H7 (cell line): ENCODE data around the gene PAGE4. TPM values are rescaled to one million over a fixed set of nuclear protein-coding genes. Genes with fewer than 3 reads are reported as not detected.

Experiments
- DNase-seq: peaks from one replicate; pipeline ENCODE4 v3.0.0; 2012
- H3K27me3 ChIP-seq: 2 replicates; pipeline ENCODE4 v1.6.0; 2011; ENCODE audit warnings: mild to moderate bottlenecking, low read length; ENCODE audit not compliant: control insufficient read depth, insufficient read depth
- H3K36me3 ChIP-seq: replicated peaks from 2 replicates; pipeline ENCODE4 v1.5.1; 2011; ENCODE audit warnings: low read length; ENCODE audit not compliant: control insufficient read depth, insufficient read depth
- H3K4me3 ChIP-seq: 2 replicates; pipeline ENCODE4 v1.5.1; 2011; ENCODE audit warnings: low read depth, mild to moderate bottlenecking, control low read depth, low read length, moderate library complexity; ENCODE audit not compliant: insufficient read depth
- total RNA-seq: library from RNA; depleted of rRNA; stranded (reverse); fragments of >200 nt; shearing (Covaris generic); gene quantifications from 2 replicates; pipeline ENCODE4 v1.2.3, GENCODE V29; 2014; rRNA removed

Gene PAGE4, protein sequence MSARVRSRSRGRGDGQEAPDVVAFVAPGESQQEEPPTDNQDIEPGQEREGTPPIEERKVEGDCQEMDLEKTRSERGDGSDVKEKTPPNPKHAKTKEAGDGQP
- total RNA-seq: not detected in 2 replicates

DNA sequence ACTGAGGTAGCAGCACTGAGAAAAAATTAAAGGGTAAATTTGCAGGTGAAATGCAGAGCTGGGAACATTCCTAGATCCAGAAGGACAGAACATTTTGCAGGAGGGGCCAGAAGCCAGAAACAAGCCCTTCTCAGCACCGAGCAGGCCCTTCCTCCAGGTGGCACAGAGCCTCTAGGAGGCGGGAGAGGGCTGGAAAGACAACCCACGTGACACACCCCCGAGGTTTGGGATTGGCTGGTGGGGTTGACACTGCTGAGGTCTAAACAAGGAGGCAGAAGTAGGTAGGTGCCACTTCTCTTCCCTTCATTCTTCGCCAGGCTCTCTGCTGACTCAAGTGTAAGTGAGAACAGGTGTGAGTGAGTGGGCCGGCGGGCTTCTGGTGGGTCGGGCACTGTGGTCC is at the start of gene PAGE4:
Gene PAGE4, plus strand, starts transcription at position 288 of the 400 bp plus-strand sequence. CDS start 1,126 bp downstream, outside the sequence.
- H3K4me3 ChIP-seq: no peak within 1 kb of the TSS
- H3K36me3 ChIP-seq: no peaks in the 10 kb centered on the region
- DNase-seq: peak; percentile 53
- no peaks in the 10 kb centered on the region for H3K27me3 ChIP-seq

DNA sequence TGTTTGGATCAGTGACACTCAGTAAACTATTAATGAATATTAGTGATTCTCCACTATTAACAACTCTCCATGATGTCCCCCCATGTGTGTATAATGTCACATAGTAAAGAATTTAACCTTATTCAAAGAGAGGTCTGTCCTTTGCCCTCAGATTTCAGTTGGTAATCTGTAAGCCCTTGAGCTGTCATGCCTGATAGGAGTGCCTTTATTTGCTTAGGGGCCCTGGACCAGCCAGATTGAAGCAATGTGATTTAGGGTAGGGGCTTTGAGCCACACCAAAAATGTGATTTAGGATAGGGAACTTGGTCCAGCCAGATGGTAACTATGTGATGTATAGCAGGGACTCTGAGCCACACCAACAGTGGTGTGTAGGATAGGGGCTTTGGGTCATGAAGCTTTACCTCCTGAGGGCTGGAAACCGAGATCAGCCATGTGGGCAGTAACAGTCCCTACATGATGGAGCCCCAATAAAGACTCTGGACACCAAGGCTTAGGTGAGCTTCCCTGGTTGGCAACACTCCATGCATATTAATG is 44.3 kb upstream of the PAGE4 start:
- H3K4me3 ChIP-seq: no peak overlapping the region
- DNase-seq: no peak
- no peaks in the 10 kb centered on the region for H3K36me3 ChIP-seq
- no peaks in the 10 kb centered on the region for H3K27me3 ChIP-seq

DNA sequence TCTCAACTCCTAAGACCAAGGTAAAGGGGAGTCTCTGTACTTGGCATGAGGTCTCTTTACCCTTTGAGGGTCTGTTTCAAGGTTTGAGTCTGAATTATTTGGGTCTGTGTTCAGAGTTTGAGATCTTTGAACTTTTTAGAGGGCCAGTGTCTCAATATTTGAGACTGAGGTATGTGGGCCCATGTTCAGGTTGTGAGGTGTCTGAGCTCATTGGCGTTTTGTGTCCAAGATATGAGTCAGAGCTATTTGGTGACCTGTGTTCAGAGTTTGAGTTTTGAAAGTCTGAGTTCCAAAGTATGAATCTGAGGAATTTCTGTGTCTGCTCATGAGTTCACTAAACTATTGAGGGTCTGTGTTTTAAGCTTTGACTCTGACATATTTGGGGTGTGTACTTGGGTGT is 36.7 kb upstream of the PAGE4 start:
- Histone ChIP-seq H3K4me3 (no peak overlapping the region), H3K27me3 (no peaks in the 10 kb centered on the region), H3K36me3 (no peaks in the 10 kb centered on the region)
- no peak for DNase-seq

DNA sequence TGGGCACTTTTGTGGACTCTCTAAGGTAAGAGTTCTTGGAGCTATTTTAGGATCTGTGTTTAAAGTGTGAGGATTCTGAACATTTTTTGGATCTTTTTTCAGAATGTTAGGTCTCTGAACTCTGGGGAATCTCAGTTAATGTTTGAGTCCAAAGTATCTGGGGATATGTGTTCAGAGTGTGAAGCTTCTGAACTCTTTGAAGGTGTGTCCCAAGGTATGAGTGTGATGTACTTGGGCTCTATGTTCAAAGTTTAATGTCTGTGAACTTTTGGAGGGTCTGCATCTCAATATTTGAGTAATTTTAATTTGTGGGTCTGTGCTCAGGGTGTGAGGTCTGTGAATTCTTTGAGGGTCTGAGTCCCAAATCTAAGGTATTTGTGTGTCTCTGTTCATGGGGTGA is 35.4 kb upstream of the PAGE4 start:
- no peak overlapping the region for H3K4me3 ChIP-seq
- H3K36me3 ChIP-seq: no peaks in the 10 kb centered on the region
- DNase-seq: no peak
- no peaks in the 10 kb centered on the region for H3K27me3 ChIP-seq

DNA sequence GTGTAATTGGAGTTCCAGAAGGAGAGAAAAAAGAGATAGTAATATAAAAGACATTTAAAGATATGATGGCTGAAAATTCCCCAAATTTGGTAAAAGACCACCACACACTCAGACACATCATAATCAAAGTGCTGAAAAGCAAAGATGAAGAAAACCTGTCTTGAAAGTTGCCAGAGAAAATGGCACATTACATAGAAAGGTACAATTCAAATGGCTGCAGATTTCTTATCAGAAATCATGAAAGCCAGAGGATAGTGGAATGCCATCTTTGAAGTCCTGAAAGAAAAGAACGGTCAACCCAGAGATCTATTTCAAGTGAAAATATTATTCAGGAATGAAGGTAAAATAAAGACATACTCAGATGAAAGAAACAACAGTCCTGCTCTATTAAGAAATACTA is 29.3 kb upstream of the PAGE4 start:
- Histone ChIP-seq H3K36me3 (no peaks in the 10 kb centered on the region), H3K27me3 (no peaks in the 10 kb centered on the region), H3K4me3 (no peak overlapping the region)
- DNase-seq: no peak

DNA sequence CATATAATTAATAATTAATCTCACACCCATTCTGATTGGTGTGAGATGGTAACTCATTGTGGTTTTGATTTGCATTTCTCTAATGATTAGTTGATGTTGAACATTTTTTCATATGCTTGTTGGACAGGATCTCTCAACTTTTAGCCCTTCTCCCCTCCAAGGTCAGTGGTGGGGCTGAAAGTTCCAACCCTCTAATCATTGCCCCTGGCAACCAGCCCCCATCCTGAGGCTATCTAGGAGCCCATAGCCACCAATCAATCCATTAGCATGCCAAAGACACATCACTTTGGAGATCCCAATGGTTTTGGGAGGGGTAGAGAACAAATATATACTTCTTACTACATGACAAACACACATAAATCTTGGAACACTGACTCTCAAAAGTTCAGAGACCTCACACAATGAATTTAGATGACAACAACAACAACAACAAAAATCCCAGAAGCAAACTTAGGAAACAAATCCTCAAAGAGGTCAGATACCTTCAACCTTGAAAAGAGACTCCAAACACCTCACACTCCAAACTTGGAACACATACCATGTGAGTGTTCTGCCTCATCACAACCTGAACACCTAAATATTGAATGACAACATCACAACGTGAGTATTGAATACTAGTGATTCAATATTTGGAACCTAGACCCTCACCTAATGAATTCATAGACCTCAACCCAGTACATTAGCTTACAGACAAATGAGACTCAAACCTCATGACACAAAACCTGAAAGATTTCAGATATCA is 19.0 kb upstream of the PAGE4 start:
- DNase-seq: no peak
- Histone ChIP-seq H3K27me3 (no peaks in the 10 kb centered on the region), H3K36me3 (no peaks in the 10 kb centered on the region), H3K4me3 (no peak overlapping the region)

DNA sequence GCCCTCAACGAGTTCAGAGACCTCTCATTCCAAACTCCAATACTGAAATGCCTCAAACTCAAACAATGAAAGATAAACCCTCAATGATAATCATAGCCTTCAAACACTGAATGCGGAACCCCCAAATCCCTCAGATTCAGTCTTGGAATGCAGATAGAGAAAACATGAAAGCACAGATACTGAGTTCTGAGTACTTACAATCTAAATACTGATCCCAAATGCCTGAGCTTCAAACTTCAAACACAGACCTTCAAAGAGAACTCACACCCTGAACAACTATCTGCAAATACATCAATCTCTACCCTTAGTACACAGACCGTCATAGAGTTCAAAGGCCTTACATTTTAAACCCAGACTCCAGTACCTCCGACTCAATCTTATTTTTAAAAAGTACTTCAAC is 16.9 kb upstream of the PAGE4 start:
- no peaks in the 10 kb centered on the region for H3K27me3 ChIP-seq
- H3K36me3 ChIP-seq: no peaks in the 10 kb centered on the region
- DNase-seq: no peak
- no peak overlapping the region for H3K4me3 ChIP-seq

DNA sequence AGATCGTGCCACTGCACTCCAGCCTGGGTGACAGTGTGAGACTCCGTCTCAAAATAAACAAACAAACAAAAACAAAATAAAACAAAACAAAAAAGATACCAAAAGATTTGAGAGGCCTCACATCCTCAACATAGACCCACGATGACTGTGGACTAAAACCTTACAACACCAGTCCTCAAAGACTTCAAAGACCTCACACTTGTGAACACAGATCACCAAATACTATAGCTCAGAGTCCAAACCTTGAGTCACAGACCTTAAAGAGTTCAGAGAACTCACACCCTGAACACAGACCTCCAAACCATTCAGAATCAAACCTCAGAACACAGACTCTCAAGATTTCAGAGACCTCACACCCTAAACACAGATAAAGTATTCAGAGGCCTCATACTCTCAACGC is 12.7 kb upstream of the PAGE4 start:
- DNase-seq: no peak
- Histone ChIP-seq H3K27me3 (no peaks in the 10 kb centered on the region), H3K36me3 (no peaks in the 10 kb centered on the region), H3K4me3 (no peak overlapping the region)

DNA sequence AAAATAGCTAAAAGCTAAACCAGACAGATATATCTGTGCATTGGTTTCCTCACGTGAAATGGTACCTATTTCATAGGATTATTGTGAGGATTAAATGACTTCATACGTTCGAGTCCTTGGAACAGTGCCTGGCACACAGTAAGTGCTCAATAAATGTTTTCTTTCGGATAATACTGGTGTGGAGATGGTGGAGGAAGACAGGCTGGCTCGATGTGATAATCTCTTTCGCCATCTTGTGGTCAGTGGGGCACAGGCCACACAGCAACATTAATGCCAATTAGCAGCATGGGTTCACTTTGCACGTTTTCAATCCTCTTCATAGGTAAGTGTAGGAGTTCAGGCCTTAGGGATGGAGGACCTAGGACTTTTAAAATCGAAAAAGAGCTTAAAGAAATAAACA is 9.3 kb downstream of the PAGE4 start:
- no peaks in the 10 kb centered on the region for H3K27me3 ChIP-seq
- H3K36me3 ChIP-seq: no peaks in the 10 kb centered on the region
- no peak overlapping the region for H3K4me3 ChIP-seq
- peak; percentile 38 for DNase-seq

DNA sequence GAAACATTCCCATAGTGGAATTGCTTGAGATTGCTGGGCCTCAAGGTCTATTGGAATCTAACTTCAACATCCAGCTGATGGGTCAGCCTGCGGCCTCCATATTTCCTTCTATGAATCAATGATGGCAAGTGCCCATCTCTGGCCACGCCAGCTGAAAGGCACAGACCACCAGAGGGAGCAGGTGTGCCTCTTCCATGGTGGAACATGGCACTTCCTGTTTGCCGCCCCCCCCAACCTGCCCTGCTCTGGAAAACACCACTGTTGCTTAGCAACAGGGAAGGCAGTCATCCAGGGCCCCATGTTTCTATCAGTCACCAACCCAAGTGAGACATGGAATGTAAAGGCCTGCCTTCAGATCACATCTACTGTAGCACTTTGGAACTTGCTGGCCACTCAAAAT is 11.6 kb downstream of the PAGE4 start:
- peak; percentile 52 for DNase-seq
- Histone ChIP-seq H3K4me3 (no peak overlapping the region), H3K27me3 (no peaks in the 10 kb centered on the region), H3K36me3 (no peaks in the 10 kb centered on the region)

DNA sequence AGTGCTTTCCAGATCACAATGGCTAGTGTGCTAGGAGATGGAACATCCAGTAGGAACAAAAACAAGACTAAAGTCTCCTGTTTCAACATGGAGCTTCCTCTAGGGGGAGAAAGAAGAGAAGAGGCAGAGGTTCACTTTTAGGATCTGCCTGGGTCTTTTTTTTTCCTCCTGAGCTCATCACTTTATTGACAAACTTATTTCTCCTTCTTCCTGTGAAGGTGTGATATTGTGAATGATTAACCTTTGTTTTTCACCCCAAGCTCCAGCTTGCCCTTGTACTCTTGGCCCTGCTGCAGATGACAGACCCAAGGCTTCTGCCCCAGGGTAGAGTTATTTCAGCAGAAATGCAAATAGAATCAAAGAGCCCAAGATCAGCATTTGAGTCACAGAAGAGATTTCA is 13.5 kb downstream of the PAGE4 start:
- no peak overlapping the region for H3K4me3 ChIP-seq
- no peak for DNase-seq
- no peaks in the 10 kb centered on the region for H3K27me3 ChIP-seq
- no peaks in the 10 kb centered on the region for H3K36me3 ChIP-seq

DNA sequence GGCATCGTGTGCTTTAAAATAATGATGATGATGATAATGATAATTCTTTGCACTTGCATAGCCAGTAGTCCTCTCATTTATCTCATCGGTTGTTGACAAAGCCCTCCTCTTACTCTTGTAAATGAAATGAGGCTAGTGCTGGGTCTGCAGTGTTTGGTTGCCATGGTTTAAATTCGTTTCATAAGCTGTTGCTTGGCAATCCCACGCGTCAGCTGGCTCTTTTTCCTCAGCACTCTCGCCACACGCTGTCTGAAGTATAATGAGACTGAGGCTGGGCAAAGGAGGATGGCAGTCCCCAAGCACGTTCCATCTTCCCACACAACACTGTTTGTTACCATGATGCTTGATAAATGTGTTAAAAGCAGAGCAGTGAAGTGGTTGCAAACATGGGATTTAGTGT is 15.5 kb downstream of the PAGE4 start:
- H3K27me3 ChIP-seq: no peaks in the 10 kb centered on the region
- H3K36me3 ChIP-seq: no peaks in the 10 kb centered on the region
- no peak for DNase-seq
- no peak overlapping the region for H3K4me3 ChIP-seq

DNA sequence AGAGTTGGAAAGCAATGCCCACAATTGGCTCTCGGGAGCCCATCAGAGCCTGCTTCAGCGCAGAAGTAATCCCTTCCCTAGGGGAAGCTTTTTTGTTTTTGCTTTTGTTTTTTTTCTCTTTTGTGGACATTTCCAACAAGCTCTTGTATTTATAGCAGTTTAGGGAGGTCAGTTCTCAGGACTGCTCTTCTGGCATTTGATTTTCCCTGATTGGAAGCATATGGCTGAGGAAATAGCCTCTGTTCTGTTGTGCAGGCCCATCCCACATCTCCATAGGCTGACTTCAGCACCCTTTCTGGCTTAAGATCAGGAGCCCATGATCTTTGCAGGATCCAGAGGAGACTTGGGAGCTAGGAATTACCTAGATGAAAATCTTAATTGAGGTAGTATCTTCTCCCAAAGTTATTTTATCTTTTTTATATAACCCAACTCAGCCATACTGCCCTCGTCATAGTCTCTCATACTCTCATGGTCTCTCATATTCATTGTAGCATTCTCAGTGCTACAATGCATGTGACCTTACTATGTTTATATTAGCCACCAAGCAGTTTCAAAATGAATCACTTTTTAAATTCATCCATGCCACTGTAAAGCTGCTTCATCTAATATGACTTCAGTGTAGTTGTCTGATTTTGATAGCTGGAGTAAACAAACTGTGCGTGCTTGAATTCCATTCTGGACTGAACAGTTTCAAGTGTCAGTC is 16.7 kb downstream of the PAGE4 start:
- no peaks in the 10 kb centered on the region for H3K36me3 ChIP-seq
- DNase-seq: no peak
- no peak overlapping the region for H3K4me3 ChIP-seq
- H3K27me3 ChIP-seq: no peaks in the 10 kb centered on the region

DNA sequence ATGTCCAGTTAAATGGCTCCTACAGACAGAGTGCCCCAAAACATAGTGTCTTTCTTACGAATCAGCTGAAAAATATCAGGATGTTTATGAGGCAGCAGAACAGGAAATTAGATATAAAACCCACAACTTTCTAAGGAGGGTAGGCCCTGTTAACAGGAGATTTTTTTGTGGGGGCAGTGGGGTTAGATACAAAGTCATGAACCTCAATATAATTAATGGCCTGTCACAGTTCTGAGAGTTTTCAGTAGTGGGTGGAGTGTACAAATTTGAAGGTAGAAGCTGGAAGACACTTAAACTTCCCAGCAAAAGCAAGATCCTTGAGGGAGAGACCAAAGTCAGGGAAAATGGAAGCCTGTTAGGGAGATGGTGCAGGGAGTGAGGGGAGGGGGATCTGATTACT is 17.4 kb downstream of the PAGE4 start:
- Histone ChIP-seq H3K36me3 (no peaks in the 10 kb centered on the region), H3K27me3 (no peaks in the 10 kb centered on the region), H3K4me3 (no peak overlapping the region)
- DNase-seq: no peak

DNA sequence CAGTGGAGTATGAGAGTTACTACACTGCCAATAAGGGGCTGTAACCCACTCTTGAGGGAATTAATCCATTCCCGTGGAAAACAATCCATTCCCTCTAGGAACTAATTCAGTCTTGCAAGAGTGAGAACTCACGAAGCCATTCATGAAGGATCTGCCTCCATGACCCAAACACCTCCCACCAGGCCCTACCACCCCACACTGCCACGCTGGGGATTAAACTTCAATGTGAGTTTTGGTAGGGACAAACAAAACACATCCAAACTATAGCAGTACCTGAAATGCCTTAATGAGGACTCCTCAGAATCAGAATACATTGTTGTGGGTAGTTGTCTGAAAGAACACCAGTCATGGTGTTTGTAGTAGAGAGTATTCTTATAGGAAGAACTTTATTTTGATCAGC is 19.2 kb downstream of the PAGE4 start:
- DNase-seq: no peak
- no peaks in the 10 kb centered on the region for H3K27me3 ChIP-seq
- H3K4me3 ChIP-seq: no peak overlapping the region
- H3K36me3 ChIP-seq: no peaks in the 10 kb centered on the region
